Esophagus muscularis mucosa (tissue), 4 donors: ENCODE results near the gene FOXO6. TPM values are rescaled to one million over a fixed set of nuclear protein-coding genes. Genes with fewer than 3 reads are reported as not detected.

Experiments
- DNase-seq: peaks from one replicate; pipeline ENCODE4 v3.0.0-alpha.2; 2017; ENCODE audit errors: extremely low spot score
- H3K27ac ChIP-seq, 4 donors: fragments of 200-600 bp; sonication (generic); replicated peaks in 1 of 4; 1 replicate in 3 of 4; 2 replicates in 1 of 4; pipeline ENCODE4 v1.5.1; 2016 to 2019; ENCODE audit warnings: mild to moderate bottlenecking in 1 of 4
- H3K27me3 ChIP-seq, 4 donors: fragments of 200-600 bp; sonication (generic); one replicate each; pipeline versions ENCODE4 v1.5.1 to v1.6.0; 2016 to 2019
- H3K36me3 ChIP-seq, 4 donors: fragments of 200-600 bp; sonication (generic); one replicate each; pipeline ENCODE4 v1.5.1; 2016 to 2019
- H3K4me1 ChIP-seq, 4 donors: fragments of 200-600 bp; sonication (generic); one replicate each; pipeline ENCODE4 v1.5.1; 2016 to 2019
- H3K4me3 ChIP-seq, 4 donors: fragments of 200-600 bp; sonication (generic); 1 replicate in 2 of 4; 2 replicates in 2 of 4; pipeline ENCODE4 v1.5.1; 2016 to 2019; ENCODE audit warnings: mild to moderate bottlenecking in 4 of 4, moderate library complexity in 1 of 4
- H3K9me3 ChIP-seq, 4 donors: fragments of 200-600 bp; sonication (generic); 1 replicate in 3 of 4; 2 replicates in 1 of 4; pipeline ENCODE4 v1.5.1; 2016 to 2019
- CTCF ChIP-seq, 3 experiments: fragments of 200-600 bp in 2 of 3; fragments of 450-650 bp in 1 of 3; sonication (generic) in 2 of 3; IDR thresholded peaks; one replicate each; pipeline ENCODE4 v1.5.1; 2017 to 2019; ENCODE audit warnings: antibody characterized with exemption in 3 of 3, mild to moderate bottlenecking in 2 of 3, moderate library complexity in 1 of 3
- EP300 ChIP-seq: sonication (generic); formaldehyde crosslinking; IDR thresholded peaks from one replicate; pipeline ENCODE4 v1.6.1; 2017; ENCODE audit warnings: antibody characterized with exemption
- POLR2A ChIP-seq: fragments of 450-650 bp; IDR thresholded peaks from one replicate; pipeline ENCODE4 v1.6.1; 2017; ENCODE audit warnings: antibody characterized with exemption, moderate library complexity, mild to moderate bottlenecking, low read depth
- POLR2AphosphoS5 ChIP-seq, 2 donors: sonication (generic); formaldehyde crosslinking; IDR thresholded peaks; one replicate each; pipeline ENCODE4 v1.6.1; 2017; ENCODE audit warnings: antibody characterized with exemption in 2 of 2
- WGBS: methylation state at CpG from one replicate; pipeline ENCODE4 v1.1.5; 2018; 5-methylcytosine and 5-hydroxymethylcytosine counted together
- intact Hi-C: fragments of 100-400 bp; cut with DNase I; formaldehyde crosslinking; loops from one replicate; pipeline ENCODE4 v1.15.1; 2023
- total RNA-seq, 4 donors: library from RNA; depleted of rRNA; stranded (reverse); fragments of >200 nt; gene quantifications; one replicate each; pipeline versions ENCODE4 v1.1.0 to v1.2.1, GENCODE V29; 2016

The FOXO6 gene
- total RNA-seq, 4 donors from 2014 or later = 0.33 to 1.3 (median 0.53) TPM

- Histone ChIP-seq H3K27me3 (peaks cover 0 to 18% (median 3%) of the 10 kb centered on the region in 4 donors), H3K4me3 (no peak overlapping the region), H3K27ac (no peak overlapping the region), H3K9me3 (peaks cover 0 to 4% (median 0%) of the 10 kb centered on the region in 4 donors), H3K36me3 (no peaks in the 10 kb centered on the region), H3K4me1 (peaks cover 9 to 19% (median 15%) of the 10 kb centered on the region in 4 donors)
- intact Hi-C loops = no loop called here
- WGBS = 69% methylated on average over 14 of the region's 14 CpGs
- DNase-seq = no peak
- TF ChIP-seq EP300 = no peak
- TF ChIP-seq POLR2AphosphoS5 (IDR thresholded peaks at IDR 0.05) = no peak
- no peak for TF ChIP-seq POLR2A
- no peak for TF ChIP-seq CTCF (IDR thresholded peaks at IDR 0.05)
These were observed 34.9 kb downstream of the FOXO6 start for GRCh38 chr1:41396084-41396483.

- no peak for DNase-seq
- H3K27me3 ChIP-seq = peaks cover 0 to 18% (median 3%) of the 10 kb centered on the region in 4 donors
- H3K36me3 ChIP-seq = no peaks in the 10 kb centered on the region
- peaks cover 9 to 13% (median 11%) of the 10 kb centered on the region in 4 donors for H3K4me1 ChIP-seq
- intact Hi-C loops = no loop called here
- H3K4me3 ChIP-seq = no peak overlapping the region
- TF ChIP-seq POLR2A (no peak), EP300 (no peak)
- 78% methylated on average over 5 of the region's 5 CpGs for WGBS
- H3K27ac ChIP-seq = no peak overlapping the region
- peaks cover 0 to 4% (median 0%) of the 10 kb centered on the region in 4 donors for H3K9me3 ChIP-seq
These were observed 35.8 kb downstream of the FOXO6 start for GRCh38 chr1:41397020-41397419.

DNA sequence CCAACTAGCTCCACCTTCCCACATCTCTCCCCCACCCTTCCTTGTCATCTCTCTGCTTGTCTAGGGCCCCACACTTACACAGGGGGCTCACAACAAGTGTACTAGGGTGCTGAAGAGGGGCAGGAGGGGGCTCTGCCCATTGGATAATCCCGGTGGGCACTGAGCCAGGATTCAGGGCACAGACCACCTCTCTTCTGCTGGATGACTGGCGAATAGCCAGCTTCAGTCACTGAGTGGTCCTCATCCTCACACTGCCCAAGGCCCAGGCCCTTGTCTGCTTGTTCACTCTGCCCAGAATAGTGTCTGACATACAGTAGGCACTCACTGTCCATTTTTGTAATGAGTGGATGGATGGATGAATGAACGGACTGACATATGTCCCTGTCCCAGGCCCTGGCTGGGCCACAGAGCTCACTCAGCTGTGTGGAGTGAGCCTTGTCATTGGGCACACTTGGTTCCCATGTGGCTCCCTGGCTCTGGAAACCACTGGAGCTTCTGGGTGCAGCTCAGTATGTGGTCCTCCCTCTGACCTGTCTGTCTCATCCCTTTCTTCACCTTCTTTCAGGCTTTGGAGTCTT is 36.6 kb downstream of the FOXO6 start:
- H3K4me1 ChIP-seq = peaks cover 9 to 13% (median 11%) of the 10 kb centered on the region in 4 donors
- WGBS = 93% methylated on average over 3 of the region's 3 CpGs
- no peaks in the 10 kb centered on the region for H3K36me3 ChIP-seq
- H3K9me3 ChIP-seq = peaks cover 0 to 4% (median 0%) of the 10 kb centered on the region in 4 donors
- H3K27me3 ChIP-seq = peaks cover 0 to 18% (median 3%) of the 10 kb centered on the region in 4 donors
- no peak for DNase-seq
- TF ChIP-seq EP300 = no peak
- no peak for TF ChIP-seq POLR2A
- TF ChIP-seq CTCF (IDR thresholded peaks at IDR 0.05) = no peak
- no peak for TF ChIP-seq POLR2AphosphoS5 (IDR thresholded peaks at IDR 0.05)
- H3K27ac ChIP-seq = no peak overlapping the region
- H3K4me3 ChIP-seq = no peak overlapping the region
- intact Hi-C loops = no loop called here

DNA sequence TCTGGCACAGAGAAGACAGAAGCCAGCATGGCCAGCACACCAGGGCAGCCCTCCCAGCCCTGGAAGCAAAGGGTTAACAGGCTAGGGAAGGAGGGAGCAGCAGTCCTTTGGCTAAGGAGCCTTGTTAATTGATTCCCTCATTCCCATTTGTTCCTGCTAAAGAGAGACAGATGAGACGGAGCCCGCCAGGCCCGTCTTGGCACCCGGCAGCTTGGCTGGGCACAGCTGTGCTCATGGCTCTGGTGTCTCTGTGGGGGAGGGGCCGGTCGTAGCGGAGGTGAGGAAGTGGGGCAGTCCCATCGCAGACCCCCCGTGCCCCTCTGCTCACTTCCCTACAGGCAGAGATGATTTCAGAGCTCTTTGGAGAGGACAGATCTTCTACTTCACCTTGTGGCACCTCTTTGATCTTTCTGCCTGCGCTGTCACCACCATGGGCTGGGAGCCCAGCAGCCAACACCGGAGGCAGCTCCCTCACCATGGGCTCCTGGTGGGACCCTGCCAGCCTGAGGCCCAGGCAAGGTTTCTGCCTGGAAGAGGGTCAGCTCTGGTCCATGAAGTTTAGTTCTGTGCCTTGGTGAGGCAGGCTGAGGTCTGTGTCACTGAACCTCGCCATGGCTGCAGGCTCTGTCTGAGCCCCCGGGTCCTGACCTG is 38.0 kb downstream of the FOXO6 start:
- H3K9me3 ChIP-seq = peaks cover 0 to 4% (median 0%) of the 10 kb centered on the region in 4 donors
- WGBS = 52% methylated on average over 4 of the region's 13 CpGs
- peaks cover 0 to 21% (median 3%) of the 10 kb centered on the region in 4 donors for H3K27me3 ChIP-seq
- no peaks in the 10 kb centered on the region for H3K36me3 ChIP-seq
- H3K4me3 ChIP-seq = no peak overlapping the region
- peaks cover 10 to 14% (median 12%) of the 10 kb centered on the region in 4 donors for H3K4me1 ChIP-seq
- intact Hi-C loops = no loop called here
- H3K27ac ChIP-seq = no peak overlapping the region
- no peak for DNase-seq
- TF ChIP-seq POLR2A = no peak
- TF ChIP-seq EP300 = no peak
- no peak for TF ChIP-seq CTCF (IDR thresholded peaks at IDR 0.05)
- TF ChIP-seq POLR2AphosphoS5 (IDR thresholded peaks at IDR 0.05) = no peak

DNA sequence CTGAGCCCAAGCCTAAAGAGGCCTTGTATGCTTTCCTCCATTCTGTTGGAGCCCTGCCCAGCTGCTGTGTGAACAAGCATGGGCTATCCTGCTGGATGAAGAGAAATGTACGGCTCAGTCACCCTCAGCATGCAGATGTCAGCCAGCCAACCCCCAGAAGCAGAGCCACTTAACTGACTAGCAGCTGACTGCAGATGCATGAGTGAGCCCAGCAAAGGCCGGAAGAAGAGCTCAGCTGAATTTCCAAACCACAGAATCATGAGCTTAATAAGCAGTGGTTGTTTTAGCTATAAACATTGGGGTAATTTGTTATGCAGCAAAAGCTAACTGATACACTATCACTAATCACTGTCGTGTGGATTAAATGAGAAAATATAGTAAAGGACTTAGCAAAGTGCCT is 39.0 kb downstream of the FOXO6 start:
- DNase-seq = no peak
- H3K4me1 ChIP-seq = peaks cover 11 to 22% (median 17%) of the 10 kb centered on the region in 4 donors
- no peaks in the 10 kb centered on the region for H3K36me3 ChIP-seq
- H3K27me3 ChIP-seq = peaks cover 0 to 27% (median 3%) of the 10 kb centered on the region in 4 donors
- 100% methylated on average over 2 of the region's 3 CpGs for WGBS
- H3K4me3 ChIP-seq = no peak overlapping the region
- peaks cover 0 to 4% (median 0%) of the 10 kb centered on the region in 4 donors for H3K9me3 ChIP-seq
- intact Hi-C loops = no loop called here
- TF ChIP-seq POLR2AphosphoS5 (IDR thresholded peaks at IDR 0.05) (no peak), CTCF (IDR thresholded peaks at IDR 0.05) (no peak), POLR2A (no peak), EP300 (no peak)
- no peak overlapping the region for H3K27ac ChIP-seq
